ENCODE results near the gene SGK2. TPM values are rescaled to one million over a fixed set of nuclear protein-coding genes. Genes with fewer than 3 reads are reported as not detected.
A peak's percentile ranks its signal among the peaks of the same experiment; 100 is the strongest.

SGK2 gene
- 1 to 10 TPM in 1 of 2 experiments, under 1 TPM in 1; 0.70 to 1.6 TPM for total RNA-seq
- polyA plus RNA-seq, result not detected

DNA sequence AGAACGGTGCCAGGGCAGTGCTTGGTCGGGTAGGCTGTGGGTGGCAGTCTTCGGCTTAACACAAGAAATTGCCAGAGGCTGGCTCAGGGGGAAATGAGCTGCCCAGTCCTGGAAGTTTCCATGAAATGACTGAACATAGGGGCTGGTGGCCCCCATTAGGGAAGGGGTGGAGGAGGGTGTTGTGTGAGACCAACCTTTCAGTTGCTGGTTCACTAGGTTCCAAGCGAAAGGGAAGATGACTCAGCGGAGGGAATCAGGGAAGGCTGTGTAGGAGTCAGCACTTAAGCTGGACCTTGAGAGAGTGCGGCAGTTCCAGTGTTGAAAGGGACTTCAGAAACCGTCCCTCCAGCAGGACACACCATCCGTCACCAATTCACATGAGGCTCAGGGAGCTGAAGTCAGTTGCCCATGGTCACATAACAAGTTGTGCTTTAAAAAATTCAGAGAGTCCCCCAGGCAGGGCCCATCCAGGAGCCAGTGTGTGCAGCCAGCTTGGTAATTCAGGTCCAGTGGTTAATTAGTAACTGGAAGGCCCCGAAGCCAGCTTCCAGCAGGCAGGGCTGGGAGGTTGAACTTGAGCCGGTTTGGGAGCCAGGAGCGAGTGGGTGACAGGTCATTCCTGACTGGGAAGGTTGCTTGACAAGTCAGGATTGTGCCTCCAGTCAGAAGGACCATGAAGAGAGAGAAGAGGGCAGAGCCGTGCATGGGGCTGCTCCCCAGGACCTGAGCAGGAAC is at the start of gene SGK2:
Gene SGK2, plus strand, starts transcription at position 616 of the 735 bp plus-strand sequence. CDS start 7,469 bp downstream, outside the sequence.
- Histone ChIP-seq H3K36me3 (ENCODE audit: insufficient read depth, low read length) (no peaks in the 10 kb centered on the region), H3K27me3 (ENCODE audit: insufficient read depth, low read length) (no peaks in the 10 kb centered on the region), H3K4me1 (ENCODE audit: insufficient read depth, low read length) (no peaks in the 10 kb centered on the region), H3K27ac (ENCODE audit: low read depth, low read length) (no peak within 1 kb of the TSS), H3K9me3 (ENCODE audit: control insufficient read depth in 1 of 2, low read length in 2 of 2) (no peaks in the 10 kb centered on the region), H3K4me3 (ENCODE audit: low read length in 2 of 2) (no peak within 1 kb of the TSS)
- no peaks in the 10 kb centered on the region for H3K4me1 Mint-ChIP-seq
- H3K27me3 Mint-ChIP-seq, result peaks cover 2% of the 10 kb centered on the region in 2 donors
- POLR2A ChIA-PET (ENCODE audit: partially characterized antibody), result no interaction called here
- H3K36me3 Mint-ChIP-seq, result no peaks in the 10 kb centered on the region
- intact Hi-C loops (cut with micrococcal nuclease), result no loop called here
- DNase-seq, result no peak
- peak within 1 kb of the TSS in 1 of 7 donors; percentile 62 for H3K27ac Mint-ChIP-seq
- CTCF ChIA-PET (ENCODE audit: partially characterized antibody), result no interaction called here
- no peaks in the 10 kb centered on the region for H3K9me3 Mint-ChIP-seq
- H3K4me3 Mint-ChIP-seq, result peak within 1 kb of the TSS in 1 of 8 donors; percentile 27

DNA sequence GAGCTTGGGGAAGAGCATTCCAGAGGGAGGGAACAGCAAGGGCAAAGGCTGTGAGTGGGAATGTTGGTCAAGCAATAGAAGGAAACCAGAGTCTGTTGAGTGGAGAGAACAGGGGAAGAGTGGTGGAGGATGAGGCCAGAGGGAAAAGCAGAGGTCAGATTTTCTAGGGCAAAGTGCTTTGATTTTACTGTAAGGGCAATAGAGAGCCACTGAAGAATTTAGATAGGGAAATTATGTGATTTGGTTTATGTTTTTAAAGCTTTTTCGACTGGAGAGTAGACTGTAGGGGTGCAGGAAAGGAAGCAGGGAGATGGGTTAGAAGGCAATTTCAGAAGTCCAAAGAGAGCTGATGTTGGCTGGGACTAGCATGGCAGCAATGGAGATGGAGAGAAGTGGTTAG is 46.9 kb upstream of the SGK2 start:
- Mint-ChIP-seq H3K4me1 (peaks cover 8 to 27% (median 16%) of the 10 kb centered on the region in 4 donors), H3K9me3 (no peaks in the 10 kb centered on the region), H3K27me3 (peaks cover 10 to 11% of the 10 kb centered on the region in 2 donors), H3K27ac (peak overlapping the region in 1 of 7 donors; percentile 61), H3K4me3 (peak overlapping the region in 1 of 8 donors; percentile 2), H3K36me3 (peaks cover 0 to 4% of the 10 kb centered on the region in 2 donors)
- H3K27me3 ChIP-seq (ENCODE audit: insufficient read depth, low read length), result peaks cover 17% of the 10 kb centered on the region
- POLR2A ChIA-PET (ENCODE audit: partially characterized antibody), result no interaction called here
- DNase-seq, result no peak
- CTCF ChIA-PET (ENCODE audit: partially characterized antibody), result interaction anchor here (0.7 kb wide), 1 partner anchor 1818 kb away, joined by 3 read pairs; no protein-coding TSS in a partner anchor
- no peak overlapping the region for H3K4me3 ChIP-seq (ENCODE audit: low read length in 2 of 2)
- no peak overlapping the region for H3K27ac ChIP-seq (ENCODE audit: low read depth, low read length)
- no peaks in the 10 kb centered on the region for H3K36me3 ChIP-seq (ENCODE audit: insufficient read depth, low read length)
- intact Hi-C loops (cut with micrococcal nuclease), result no loop called here
- H3K9me3 ChIP-seq (ENCODE audit: control insufficient read depth in 1 of 2, low read length in 2 of 2), result no peaks in the 10 kb centered on the region
- H3K4me1 ChIP-seq (ENCODE audit: insufficient read depth, low read length), result peaks cover 23% of the 10 kb centered on the region

DNA sequence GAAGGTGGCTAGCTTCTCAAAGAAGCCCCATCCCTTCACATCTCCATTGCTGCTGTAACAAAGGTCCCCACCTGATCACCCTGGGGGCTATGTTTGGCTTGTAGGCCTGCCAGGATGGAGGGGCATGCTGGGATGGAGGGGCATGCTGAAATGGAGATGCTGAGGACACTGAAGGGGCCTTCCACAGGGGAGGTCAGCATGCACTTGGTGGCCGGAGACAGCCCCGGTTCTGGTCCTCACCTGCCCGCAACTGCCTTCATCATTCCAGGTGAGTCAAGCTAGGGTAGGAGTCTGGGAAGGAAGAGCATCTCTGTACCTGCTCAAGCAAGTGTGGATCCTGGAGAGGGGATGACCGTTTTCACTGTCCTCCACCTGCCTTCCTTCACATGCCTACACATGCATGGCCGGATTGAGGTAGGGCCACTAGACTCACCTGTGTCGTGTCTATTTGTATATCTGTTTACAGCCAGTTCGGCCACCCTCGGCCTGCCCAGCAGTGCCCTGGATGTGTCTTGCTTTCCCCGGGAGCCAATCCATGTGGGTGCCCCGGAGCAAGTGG is 45.4 kb upstream of the SGK2 start:
- H3K27ac ChIP-seq (ENCODE audit: low read depth, low read length), result peak overlapping the region; percentile 50
- H3K4me3 Mint-ChIP-seq, result peak overlapping the region; percentile 22 to 94 (median 90)
- CTCF ChIA-PET (ENCODE audit: partially characterized antibody), result no interaction called here

GRCh38 chr20:43513931-43514647 is 44.7 kb upstream of the SGK2 start:
- H3K27me3 Mint-ChIP-seq, result peaks cover 0 to 4% of the 10 kb centered on the region in 2 donors
- no peaks in the 10 kb centered on the region for H3K36me3 ChIP-seq (ENCODE audit: insufficient read depth, low read length)
- peak overlapping the region; percentile 89 to 96 (median 92) for H3K4me3 Mint-ChIP-seq
- peak; percentile 88 to 96 (median 92) for DNase-seq
- peaks cover 6 to 24% (median 13%) of the 10 kb centered on the region in 4 donors for H3K4me1 Mint-ChIP-seq
- peak overlapping the region; percentile 50 for H3K27ac ChIP-seq (ENCODE audit: low read depth, low read length)
- H3K36me3 Mint-ChIP-seq, result peaks cover 4% of the 10 kb centered on the region in 2 donors
- ChIA-PET POLR2A (ENCODE audit: partially characterized antibody) (interaction anchor here (1.0 to 2.8 kb wide), 2 partner anchors 57 to 76 kb away, joined by 6 to 21 read pairs; partner anchors contain the start of genes IFT52 and SRSF6), CTCF (ENCODE audit: partially characterized antibody) (interaction anchor here (0.8 to 2.2 kb wide), 2 partner anchors 56 to 58 kb away, joined by 3 to 8 read pairs; partner anchors contain the start of gene SRSF6)
- peaks cover under 1% of the 10 kb centered on the region for H3K27me3 ChIP-seq (ENCODE audit: insufficient read depth, low read length)
- H3K9me3 Mint-ChIP-seq, result no peaks in the 10 kb centered on the region
- intact Hi-C loops (cut with micrococcal nuclease), result loop anchor here (1.0 kb wide), 2 partner anchors 57 to 76 kb away; partner anchors contain the start of genes IFT52 and SRSF6
- peak overlapping the region; percentile 81 to 94 (median 91) for H3K27ac Mint-ChIP-seq
- H3K4me1 ChIP-seq (ENCODE audit: insufficient read depth, low read length), result peaks cover 12% of the 10 kb centered on the region
- peak overlapping the region in 1 of 2 donors; percentile 66 for H3K4me3 ChIP-seq (ENCODE audit: low read length in 2 of 2)
- no peaks in the 10 kb centered on the region for H3K9me3 ChIP-seq (ENCODE audit: control insufficient read depth in 1 of 2, low read length in 2 of 2)

More for the DNA sequence above, 45.4 kb upstream of the SGK2 start:
- Mint-ChIP-seq H3K36me3 (peaks cover 4% of the 10 kb centered on the region in 2 donors), H3K27me3 (peaks cover 5 to 9% of the 10 kb centered on the region in 2 donors), H3K9me3 (no peaks in the 10 kb centered on the region), H3K27ac (peak overlapping the region in 5 of 7 donors; percentile 19 to 81 (median 74)), H3K4me1 (peaks cover 8 to 24% (median 16%) of the 10 kb centered on the region in 4 donors)
- DNase-seq, result peak in 1 of 5 donors; percentile 15
- H3K27me3 ChIP-seq (ENCODE audit: insufficient read depth, low read length), result peaks cover 7% of the 10 kb centered on the region
- peak overlapping the region in 1 of 2 donors; percentile 10 for H3K4me3 ChIP-seq (ENCODE audit: low read length in 2 of 2)
- POLR2A ChIA-PET (ENCODE audit: partially characterized antibody), result interaction anchor here (1.0 to 2.8 kb wide), 2 partner anchors 56 to 77 kb away, joined by 6 to 21 read pairs; partner anchors contain the start of genes IFT52 and SRSF6
- no peaks in the 10 kb centered on the region for H3K9me3 ChIP-seq (ENCODE audit: control insufficient read depth in 1 of 2, low read length in 2 of 2)
- H3K4me1 ChIP-seq (ENCODE audit: insufficient read depth, low read length), result peaks cover 14% of the 10 kb centered on the region
- H3K36me3 ChIP-seq (ENCODE audit: insufficient read depth, low read length), result no peaks in the 10 kb centered on the region
- intact Hi-C loops (cut with micrococcal nuclease), result no loop called here

GRCh38 chr20:43514648-43514999 is 44.2 kb upstream of the SGK2 start:
- Histone ChIP-seq H3K4me1 (ENCODE audit: insufficient read depth, low read length) (peaks cover 12% of the 10 kb centered on the region), H3K9me3 (ENCODE audit: control insufficient read depth in 1 of 2, low read length in 2 of 2) (no peaks in the 10 kb centered on the region), H3K27me3 (ENCODE audit: insufficient read depth, low read length) (no peaks in the 10 kb centered on the region), H3K36me3 (ENCODE audit: insufficient read depth, low read length) (no peaks in the 10 kb centered on the region), H3K27ac (ENCODE audit: low read depth, low read length) (peak overlapping the region; percentile 50), H3K4me3 (ENCODE audit: low read length in 2 of 2) (peak overlapping the region in 1 of 2 donors; percentile 66)
- Mint-ChIP-seq H3K27me3 (no peaks in the 10 kb centered on the region), H3K4me3 (peak overlapping the region; percentile 89 to 96 (median 92)), H3K36me3 (peaks cover 4% of the 10 kb centered on the region in 2 donors), H3K4me1 (peaks cover 6 to 24% (median 13%) of the 10 kb centered on the region in 4 donors), H3K9me3 (no peaks in the 10 kb centered on the region), H3K27ac (peak overlapping the region; percentile 73 to 94 (median 91))
- DNase-seq, result no peak
- ChIA-PET POLR2A (ENCODE audit: partially characterized antibody) (interaction anchor here (1.0 to 2.8 kb wide), 2 partner anchors 57 to 76 kb away, joined by 6 to 21 read pairs; partner anchors contain the start of genes IFT52 and SRSF6), CTCF (ENCODE audit: partially characterized antibody) (interaction anchor here (0.8 to 2.2 kb wide), 2 partner anchors 57 to 58 kb away, joined by 3 to 8 read pairs; partner anchors contain the start of gene SRSF6)
- intact Hi-C loops (cut with micrococcal nuclease), result loop anchor here (1.0 kb wide), 2 partner anchors 57 to 76 kb away; partner anchors contain the start of genes IFT52 and SRSF6

- no peaks in the 10 kb centered on the region for H3K9me3 Mint-ChIP-seq
- Histone ChIP-seq H3K4me1 (ENCODE audit: insufficient read depth, low read length) (peaks cover 12% of the 10 kb centered on the region), H3K36me3 (ENCODE audit: insufficient read depth, low read length) (no peaks in the 10 kb centered on the region), H3K9me3 (ENCODE audit: control insufficient read depth in 1 of 2, low read length in 2 of 2) (no peaks in the 10 kb centered on the region), H3K27me3 (ENCODE audit: insufficient read depth, low read length) (no peaks in the 10 kb centered on the region), H3K27ac (ENCODE audit: low read depth, low read length) (no peak overlapping the region), H3K4me3 (ENCODE audit: low read length in 2 of 2) (no peak overlapping the region)
- intact Hi-C loops (cut with micrococcal nuclease), result no loop called here
- ChIA-PET CTCF (ENCODE audit: partially characterized antibody) (interaction anchor here (1.2 to 2.2 kb wide), 2 partner anchors 10 to 59 kb away, joined by 3 to 8 read pairs; no protein-coding TSS in a partner anchor), POLR2A (ENCODE audit: partially characterized antibody) (interaction anchor here (2.8 kb wide), 1 partner anchor 58 kb away, joined by 21 read pairs; the partner anchor contains the start of gene SRSF6)
- H3K27ac Mint-ChIP-seq, result peak overlapping the region in 1 of 7 donors; percentile 53
- H3K27me3 Mint-ChIP-seq, result no peaks in the 10 kb centered on the region
- H3K4me1 Mint-ChIP-seq, result peaks cover 6 to 24% (median 13%) of the 10 kb centered on the region in 4 donors
- peak overlapping the region in 7 of 8 donors; percentile 36 to 96 (median 89) for H3K4me3 Mint-ChIP-seq
- H3K36me3 Mint-ChIP-seq, result peaks cover 4 to 8% of the 10 kb centered on the region in 2 donors
- DNase-seq, result no peak
These were observed 43.2 kb upstream of the SGK2 start for GRCh38 chr20:43515628-43516027.

Measured in CD4-positive, alpha-beta memory T cell (primary cell).